Measurements from ENCODE around the gene GALNS. TPM values are rescaled to one million over a fixed set of nuclear protein-coding genes. Genes with fewer than 3 reads are reported as not detected.
A peak's percentile ranks its signal among the peaks of the same experiment; 100 is the strongest.

The GALNS gene
- total and polyA plus RNA-seq, 2 of the 13 experiments (the other 11 are each of a cell fraction or from before 2014, with no cell fraction given) = 9.2 to 9.8 TPM

DNA sequence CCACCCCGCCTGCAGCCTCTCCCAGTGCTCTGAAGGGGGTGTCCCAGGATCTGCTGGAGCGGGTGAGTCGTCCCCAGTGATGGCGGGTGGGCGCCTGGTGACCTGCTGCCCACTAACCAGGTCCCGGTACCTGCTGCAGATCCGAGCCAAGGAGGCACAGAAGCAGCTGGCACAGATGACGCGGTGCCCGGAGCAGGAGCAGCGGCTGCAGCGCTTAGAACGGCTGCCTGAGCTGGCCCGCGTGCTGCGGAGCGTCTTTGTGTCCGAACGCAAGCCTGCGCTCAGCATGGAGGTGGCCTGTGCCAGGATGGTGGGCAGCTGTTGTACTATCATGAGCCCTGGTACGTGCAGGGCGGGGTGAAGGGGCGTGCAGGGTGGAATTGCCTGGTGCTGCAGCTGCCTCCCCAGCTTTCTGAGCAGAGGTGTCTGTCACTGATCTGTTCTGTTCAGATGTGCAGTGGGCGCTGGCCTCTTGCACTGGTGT is 49.6 kb downstream of the GALNS start (continued):
- TF ChIP-seq ZNF883 (CRISPR knock-in tag; IDR thresholded peaks at IDR 0.05; ENCODE audit: not compliant biosample characterization) (no peak), DR1 (CRISPR knock-in tag; IDR thresholded peaks at IDR 0.05) (0 out of 2 replicates have a peak, but pooled peaks have one; percentile 8), GABPB1 (CRISPR knock-in tag; IDR thresholded peaks at IDR 0.05) (peak; percentile 16; the same call in 1 of the 2 replicates), ZNF180 (CRISPR knock-in tag; IDR thresholded peaks at IDR 0.05; ENCODE audit: borderline replicate concordance, low read depth) (no peak), SSRP1 (CRISPR knock-in tag; IDR thresholded peaks at IDR 0.05) (no peak), ZFP90 (CRISPR knock-in tag; IDR thresholded peaks at IDR 0.05; ENCODE audit: borderline replicate concordance) (no peak), SKI (IDR thresholded peaks at IDR 0.05; ENCODE audit: partially characterized antibody) (no peak), FOSL2 (CRISPR knock-in tag; IDR thresholded peaks at IDR 0.05) (0 out of 2 replicates have a peak, but pooled peaks have one; percentile 3), JUND (CRISPR knock-in tag; IDR thresholded peaks at IDR 0.05) (no peak), AGO2 (optimal IDR thresholded peaks at IDR 0.05; ENCODE audit: low read depth, low read length) (peak; percentile 96), MTF2 (CRISPR knock-in tag; IDR thresholded peaks at IDR 0.05; ENCODE audit: borderline replicate concordance) (no peak), TMF1 (CRISPR knock-in tag; IDR thresholded peaks at IDR 0.05; ENCODE audit: low read depth) (peak; percentile 90), ZNF253 (CRISPR knock-in tag; IDR thresholded peaks at IDR 0.05; ENCODE audit: borderline replicate concordance) (0 out of 2 replicates have a peak, but pooled peaks have one; percentile 28), ZNF605 (CRISPR knock-in tag; IDR thresholded peaks at IDR 0.05) (no peak), ZBTB38 (CRISPR knock-in tag; IDR thresholded peaks at IDR 0.05) (peak; percentile 58; the same call in 1 of the 2 replicates), AKAP8 (CRISPR knock-in tag; IDR thresholded peaks at IDR 0.05) (peak; percentile 77; the same call in 1 of the 2 replicates), RFX3 (CRISPR knock-in tag; IDR thresholded peaks at IDR 0.05) (no peak), ZNF552 (CRISPR knock-in tag; IDR thresholded peaks at IDR 0.05; ENCODE audit: borderline replicate concordance) (no peak), RBFOX2 (IDR thresholded peaks at IDR 0.05; ENCODE audit: low read depth, low read length) (peak; percentile 77)
- TF ChIP-seq, protein P1, sequence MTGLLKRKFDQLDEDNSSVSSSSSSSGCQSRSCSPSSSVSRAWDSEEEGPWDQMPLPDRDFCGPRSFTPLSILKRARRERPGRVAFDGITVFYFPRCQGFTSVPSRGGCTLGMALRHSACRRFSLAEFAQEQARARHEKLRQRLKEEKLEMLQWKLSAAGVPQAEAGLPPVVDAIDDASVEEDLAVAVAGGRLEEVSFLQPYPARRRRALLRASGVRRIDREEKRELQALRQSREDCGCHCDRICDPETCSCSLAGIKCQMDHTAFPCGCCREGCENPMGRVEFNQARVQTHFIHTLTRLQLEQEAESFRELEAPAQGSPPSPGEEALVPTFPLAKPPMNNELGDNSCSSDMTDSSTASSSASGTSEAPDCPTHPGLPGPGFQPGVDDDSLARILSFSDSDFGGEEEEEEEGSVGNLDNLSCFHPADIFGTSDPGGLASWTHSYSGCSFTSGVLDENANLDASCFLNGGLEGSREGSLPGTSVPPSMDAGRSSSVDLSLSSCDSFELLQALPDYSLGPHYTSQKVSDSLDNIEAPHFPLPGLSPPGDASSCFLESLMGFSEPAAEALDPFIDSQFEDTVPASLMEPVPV (CRISPR knock-in tag; IDR thresholded peaks at IDR 0.05) = 0 out of 2 replicates have a peak, but pooled peaks have one; percentile 58
- TF ChIP-seq, protein P2, sequence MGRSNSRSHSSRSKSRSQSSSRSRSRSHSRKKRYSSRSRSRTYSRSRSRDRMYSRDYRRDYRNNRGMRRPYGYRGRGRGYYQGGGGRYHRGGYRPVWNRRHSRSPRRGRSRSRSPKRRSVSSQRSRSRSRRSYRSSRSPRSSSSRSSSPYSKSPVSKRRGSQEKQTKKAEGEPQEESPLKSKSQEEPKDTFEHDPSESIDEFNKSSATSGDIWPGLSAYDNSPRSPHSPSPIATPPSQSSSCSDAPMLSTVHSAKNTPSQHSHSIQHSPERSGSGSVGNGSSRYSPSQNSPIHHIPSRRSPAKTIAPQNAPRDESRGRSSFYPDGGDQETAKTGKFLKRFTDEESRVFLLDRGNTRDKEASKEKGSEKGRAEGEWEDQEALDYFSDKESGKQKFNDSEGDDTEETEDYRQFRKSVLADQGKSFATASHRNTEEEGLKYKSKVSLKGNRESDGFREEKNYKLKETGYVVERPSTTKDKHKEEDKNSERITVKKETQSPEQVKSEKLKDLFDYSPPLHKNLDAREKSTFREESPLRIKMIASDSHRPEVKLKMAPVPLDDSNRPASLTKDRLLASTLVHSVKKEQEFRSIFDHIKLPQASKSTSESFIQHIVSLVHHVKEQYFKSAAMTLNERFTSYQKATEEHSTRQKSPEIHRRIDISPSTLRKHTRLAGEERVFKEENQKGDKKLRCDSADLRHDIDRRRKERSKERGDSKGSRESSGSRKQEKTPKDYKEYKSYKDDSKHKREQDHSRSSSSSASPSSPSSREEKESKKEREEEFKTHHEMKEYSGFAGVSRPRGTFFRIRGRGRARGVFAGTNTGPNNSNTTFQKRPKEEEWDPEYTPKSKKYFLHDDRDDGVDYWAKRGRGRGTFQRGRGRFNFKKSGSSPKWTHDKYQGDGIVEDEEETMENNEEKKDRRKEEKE (IDR thresholded peaks at IDR 0.05) = no peak
- TF ChIP-seq, protein P3, sequence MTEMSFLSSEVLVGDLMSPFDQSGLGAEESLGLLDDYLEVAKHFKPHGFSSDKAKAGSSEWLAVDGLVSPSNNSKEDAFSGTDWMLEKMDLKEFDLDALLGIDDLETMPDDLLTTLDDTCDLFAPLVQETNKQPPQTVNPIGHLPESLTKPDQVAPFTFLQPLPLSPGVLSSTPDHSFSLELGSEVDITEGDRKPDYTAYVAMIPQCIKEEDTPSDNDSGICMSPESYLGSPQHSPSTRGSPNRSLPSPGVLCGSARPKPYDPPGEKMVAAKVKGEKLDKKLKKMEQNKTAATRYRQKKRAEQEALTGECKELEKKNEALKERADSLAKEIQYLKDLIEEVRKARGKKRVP (CRISPR knock-in tag; IDR thresholded peaks at IDR 0.05) = no peak
